PFSK-1 (cell line): Measurements from ENCODE around the gene FAM13A.

Source experiments
- FOXP2 ChIP-seq: optimal IDR thresholded peaks from 2 replicates; pipeline ENCODE3; 2011; ENCODE audit warnings: borderline replicate concordance, control low read depth, inconsistent platforms; ENCODE audit not compliant: insufficient read depth; ENCODE audit errors: extremely low read length, extremely low read depth
- POLR2AphosphoS5 ChIP-seq: IDR thresholded peaks from 2 replicates; pipeline ENCODE4 v1.6.1; 2012; ENCODE audit warnings: low read depth, mild to moderate bottlenecking, control low read depth, low read length, moderate library complexity
- REST ChIP-seq, 2 experiments: IDR thresholded peaks; 2 replicates each; pipeline versions ENCODE4 v1.6.1 to v1.8.0; 2011 to 2012; ENCODE audit warnings: low read depth in 2 of 2, low read length in 2 of 2, control low read depth in 1 of 2, inconsistent platforms in 1 of 2, mild to moderate bottlenecking in 1 of 2, moderate library complexity in 1 of 2; ENCODE audit not compliant: insufficient read depth in 1 of 2
- SIN3A ChIP-seq: IDR thresholded peaks from 2 replicates; pipeline ENCODE4 v1.6.1; 2012; ENCODE audit warnings: mild to moderate bottlenecking, low read length, moderate library complexity, borderline replicate concordance; ENCODE audit not compliant: insufficient read depth
- TAF1 ChIP-seq: IDR thresholded peaks from 2 replicates; pipeline ENCODE4 v1.6.1; 2012; ENCODE audit warnings: low read length, control low read depth, borderline replicate concordance; ENCODE audit not compliant: insufficient read depth

GRCh38 chr4:88702782-88703181 lies 354.2 kb downstream of the FAM13A start:
- no peak for TF ChIP-seq POLR2AphosphoS5
- no peak for TF ChIP-seq REST (IDR thresholded peaks at IDR 0.05; ENCODE audit: insufficient read depth in 1 of 2, low read depth in 2 of 2, low read length in 2 of 2)
- no peak for TF ChIP-seq SIN3A
- TF ChIP-seq TAF1 = no peak
- TF ChIP-seq FOXP2 = no peak
